CD14-positive monocyte (primary cell): ENCODE measurements around the gene GSTA2. TPM values are rescaled to one million over a fixed set of nuclear protein-coding genes. Genes with fewer than 3 reads are reported as not detected.
"Not testable (repeated sequence)": the region's sequence is repeated elsewhere in the genome, so short reads cannot be mapped to it uniquely, and the experiment has no call there.

Experiments
- DNase-seq, 3 donors: peaks; one replicate each; pipeline ENCODE4 v3.0.0-alpha.2; 2011 to 2022
- H2AFZ ChIP-seq: 2 replicates; pipeline ENCODE4 v1.6.0; 2012; ENCODE audit warnings: mild to moderate bottlenecking, low read depth, low read length, inconsistent platforms; ENCODE audit not compliant: insufficient read depth, poor library complexity, severe bottlenecking
- H3K27ac ChIP-seq, 2 donors: 1 replicate in 1 of 2; 2 replicates in 1 of 2; pipeline ENCODE4 v1.5.1; 2012 to 2013; ENCODE audit warnings: low read length in 2 of 2, control low read depth in 1 of 2, inconsistent platforms in 1 of 2, low read depth in 1 of 2, mild to moderate bottlenecking in 1 of 2
- H3K27me3 ChIP-seq, 2 donors: one replicate each; pipeline versions ENCODE4 v1.6.0 to v1.6.1; 2011 to 2013; ENCODE audit warnings: low read length in 2 of 2; ENCODE audit not compliant: control insufficient read depth in 2 of 2, insufficient read depth in 2 of 2
- H3K36me3 ChIP-seq, 2 donors: replicated peaks in 1 of 2; 1 replicate in 1 of 2; 2 replicates in 1 of 2; pipeline versions ENCODE4 v1.5.1 to v1.6.1; 2012 to 2013; ENCODE audit warnings: low read length in 2 of 2, control low read depth in 1 of 2, inconsistent platforms in 1 of 2, mild to moderate bottlenecking in 1 of 2; ENCODE audit not compliant: insufficient read depth in 2 of 2, control insufficient read depth in 1 of 2
- H3K4me1 ChIP-seq, 2 donors: 1 replicate in 1 of 2; 2 replicates in 1 of 2; pipeline versions ENCODE4 v1.5.1 to v1.6.1; 2012 to 2013; ENCODE audit warnings: low read length in 2 of 2, control low read depth in 1 of 2, inconsistent platforms in 1 of 2, mild to moderate bottlenecking in 1 of 2, moderate library complexity in 1 of 2; ENCODE audit not compliant: insufficient read depth in 2 of 2, control insufficient read depth in 1 of 2
- H3K4me2 ChIP-seq: replicated peaks from 2 replicates; pipeline ENCODE3; 2012; ENCODE audit warnings: low read length, moderate library complexity, mild to moderate bottlenecking; ENCODE audit not compliant: poor library complexity, severe bottlenecking; ENCODE audit errors: extremely low read depth
- H3K4me3 ChIP-seq, 3 experiments: fragments of 200-600 bp in 1 of 3; sonication (generic) in 1 of 3; replicated peaks in 1 of 3; 1 replicate in 2 of 3; 2 replicates in 1 of 3; pipeline ENCODE4 v1.5.1; 2011 to 2013; ENCODE audit warnings: low read length in 3 of 3, mild to moderate bottlenecking in 3 of 3, control low read depth in 2 of 3, low read depth in 2 of 3, inconsistent platforms in 1 of 3, moderate library complexity in 1 of 3
- H3K79me2 ChIP-seq: 2 replicates; pipeline ENCODE4 v1.6.0; 2012; ENCODE audit warnings: mild to moderate bottlenecking, control low read depth, inconsistent platforms, low read length, moderate library complexity; ENCODE audit not compliant: insufficient read depth
- H3K9ac ChIP-seq: 2 replicates; pipeline ENCODE4 v1.6.0; 2017; ENCODE audit warnings: low read length, mild to moderate bottlenecking; ENCODE audit not compliant: insufficient read depth, poor library complexity, severe bottlenecking
- H3K9me3 ChIP-seq, 2 donors: replicated peaks in 1 of 2; 1 replicate in 1 of 2; 2 replicates in 1 of 2; pipeline versions ENCODE4 v1.5.1 to v1.6.1; 2012 to 2013; ENCODE audit warnings: low read length in 2 of 2, control low read depth in 1 of 2; ENCODE audit not compliant: control insufficient read depth in 1 of 2, insufficient read depth in 1 of 2
- H4K20me1 ChIP-seq: 2 replicates; pipeline ENCODE4 v1.6.0; 2012; ENCODE audit warnings: mild to moderate bottlenecking, low read length, control low read depth, moderate library complexity; ENCODE audit not compliant: insufficient read depth
- H3K27ac Mint-ChIP-seq, 7 donors: one replicate each; pipeline ENCODE4 v1.8.0; 2020; ENCODE audit warnings: mild to moderate bottlenecking in 7 of 7, mixed read lengths in 7 of 7, moderate library complexity in 6 of 7, inconsistent platforms in 2 of 7
- H3K27me3 Mint-ChIP-seq, 3 donors: one replicate each; pipeline ENCODE4 v1.8.0; 2021 to 2022; ENCODE audit warnings: low read depth in 3 of 3, mild to moderate bottlenecking in 3 of 3, mixed read lengths in 3 of 3, moderate library complexity in 3 of 3, inconsistent platforms in 1 of 3
- H3K36me3 Mint-ChIP-seq, 2 donors: one replicate each; pipeline ENCODE4 v1.8.0; 2020; ENCODE audit warnings: mixed read lengths in 2 of 2, inconsistent platforms in 1 of 2, mild to moderate bottlenecking in 1 of 2
- H3K4me1 Mint-ChIP-seq: one replicate; pipeline ENCODE4 v1.8.0; 2020; ENCODE audit warnings: mild to moderate bottlenecking, mixed read lengths
- H3K4me3 Mint-ChIP-seq, 2 donors: one replicate each; pipeline ENCODE4 v1.8.0; 2020; ENCODE audit warnings: mild to moderate bottlenecking in 2 of 2, mixed read lengths in 2 of 2, moderate library complexity in 1 of 2
- H3K9me3 Mint-ChIP-seq, 7 donors: one replicate each; pipeline ENCODE4 v1.8.0; 2020 to 2022; ENCODE audit warnings: mixed read lengths in 7 of 7, mild to moderate bottlenecking in 6 of 7, moderate library complexity in 6 of 7, inconsistent platforms in 2 of 7
- WGBS: methylation state at CpG from one replicate; pipeline ENCODE4 v1.1.5; 2013; ENCODE audit warnings: missing lambda C conversion rate; ENCODE audit not compliant: insufficient coverage; 5-methylcytosine and 5-hydroxymethylcytosine counted together
- intact Hi-C, 2 donors: fragments of 100-400 bp; cut with micrococcal nuclease; formaldehyde crosslinking; loops; one replicate each; pipeline versions ENCODE4 v1.15.0 to v1.15.1; 2023
- polyA plus RNA-seq, 3 donors: library from polyadenylated mRNA; depleted of rRNA in 1 of 3; unstranded in 2 of 3; stranded (reverse) in 1 of 3; fragments of 300-500 nt in 2 of 3; fragments of >200 nt in 1 of 3; fragmentation: Illumina TruSeq in 2 of 3; gene quantifications; 1 replicate in 2 of 3; 2 replicates in 1 of 3; pipeline ENCODE4 v1.2.3, GENCODE V29; 2012 to 2021
- TF ChIP-seq, protein P1 (sequence below): fragments of 200-600 bp; IDR thresholded peaks from one replicate; pipeline ENCODE4 v1.8.0; 2022; ENCODE audit warnings: antibody characterized with exemption, mild to moderate bottlenecking

GSTA2 gene
- polyA plus RNA-seq, 3 donors = not detected

DNA sequence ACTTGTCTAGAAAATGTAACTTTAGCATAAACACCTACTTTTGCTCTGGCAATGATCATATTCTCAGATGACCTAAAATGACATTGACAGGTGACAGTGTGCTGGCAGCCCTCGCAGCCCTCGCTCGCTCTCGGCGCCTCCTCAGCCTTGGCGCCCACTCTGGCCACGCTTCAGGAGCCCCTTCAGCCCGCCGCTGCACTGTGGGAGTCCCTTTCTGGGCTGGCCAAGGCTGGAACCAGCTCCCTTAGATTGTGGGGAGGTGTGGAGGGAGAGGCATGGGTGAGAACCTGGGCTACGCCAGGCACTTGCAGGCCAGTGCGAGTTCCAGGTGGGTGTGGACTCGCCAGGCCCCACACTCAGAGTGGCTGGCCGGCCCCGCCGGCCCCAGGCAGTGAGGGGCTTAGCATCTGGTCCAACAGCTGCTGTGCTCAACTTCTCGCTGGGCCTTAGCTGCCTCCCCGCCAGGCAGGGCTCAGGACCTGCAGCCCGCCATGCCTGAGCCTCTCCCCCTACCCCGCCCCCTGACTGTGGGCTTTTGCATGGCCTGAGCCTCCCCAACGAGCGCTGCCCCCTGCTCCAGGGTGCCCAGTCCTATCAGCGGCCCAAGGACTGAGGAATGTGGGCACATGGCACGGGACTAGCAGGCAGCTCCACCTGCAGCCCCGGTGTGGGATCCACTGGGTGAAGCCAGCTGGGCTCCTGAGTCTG, 23.1 kb upstream of the GSTA2 start:
- DNase-seq = no peak
- no peaks in the 10 kb centered on the region for H3K27me3 ChIP-seq
- H3K36me3 Mint-ChIP-seq = no peaks in the 10 kb centered on the region
- no peak overlapping the region for H3K9ac ChIP-seq
- H3K9me3 ChIP-seq = peaks cover 0 to 2% of the 10 kb centered on the region in 2 donors
- H3K4me3 Mint-ChIP-seq = no peak overlapping the region
- H3K4me1 Mint-ChIP-seq = no peaks in the 10 kb centered on the region
- 96% methylated on average over 24 of the region's 24 CpGs for WGBS
- no peaks in the 10 kb centered on the region for H4K20me1 ChIP-seq
- H3K4me2 ChIP-seq = no peak overlapping the region
- H3K36me3 ChIP-seq = no peaks in the 10 kb centered on the region
- H3K9me3 Mint-ChIP-seq = peaks cover 4 to 18% (median 13%) of the 10 kb centered on the region in 7 donors
- no peak overlapping the region for H3K27ac ChIP-seq
- no peaks in the 10 kb centered on the region for H3K79me2 ChIP-seq
- peaks cover 0 to 2% (median 0%) of the 10 kb centered on the region in 3 donors for H3K27me3 Mint-ChIP-seq
- no peaks in the 10 kb centered on the region for H3K4me1 ChIP-seq
- TF ChIP-seq, protein P1, sequence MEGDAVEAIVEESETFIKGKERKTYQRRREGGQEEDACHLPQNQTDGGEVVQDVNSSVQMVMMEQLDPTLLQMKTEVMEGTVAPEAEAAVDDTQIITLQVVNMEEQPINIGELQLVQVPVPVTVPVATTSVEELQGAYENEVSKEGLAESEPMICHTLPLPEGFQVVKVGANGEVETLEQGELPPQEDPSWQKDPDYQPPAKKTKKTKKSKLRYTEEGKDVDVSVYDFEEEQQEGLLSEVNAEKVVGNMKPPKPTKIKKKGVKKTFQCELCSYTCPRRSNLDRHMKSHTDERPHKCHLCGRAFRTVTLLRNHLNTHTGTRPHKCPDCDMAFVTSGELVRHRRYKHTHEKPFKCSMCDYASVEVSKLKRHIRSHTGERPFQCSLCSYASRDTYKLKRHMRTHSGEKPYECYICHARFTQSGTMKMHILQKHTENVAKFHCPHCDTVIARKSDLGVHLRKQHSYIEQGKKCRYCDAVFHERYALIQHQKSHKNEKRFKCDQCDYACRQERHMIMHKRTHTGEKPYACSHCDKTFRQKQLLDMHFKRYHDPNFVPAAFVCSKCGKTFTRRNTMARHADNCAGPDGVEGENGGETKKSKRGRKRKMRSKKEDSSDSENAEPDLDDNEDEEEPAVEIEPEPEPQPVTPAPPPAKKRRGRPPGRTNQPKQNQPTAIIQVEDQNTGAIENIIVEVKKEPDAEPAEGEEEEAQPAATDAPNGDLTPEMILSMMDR = no peak
- no peak overlapping the region for H2AFZ ChIP-seq
- H3K27ac Mint-ChIP-seq = no peak overlapping the region
- H3K4me3 ChIP-seq = no peak overlapping the region
- intact Hi-C loops = no loop called here

DNA sequence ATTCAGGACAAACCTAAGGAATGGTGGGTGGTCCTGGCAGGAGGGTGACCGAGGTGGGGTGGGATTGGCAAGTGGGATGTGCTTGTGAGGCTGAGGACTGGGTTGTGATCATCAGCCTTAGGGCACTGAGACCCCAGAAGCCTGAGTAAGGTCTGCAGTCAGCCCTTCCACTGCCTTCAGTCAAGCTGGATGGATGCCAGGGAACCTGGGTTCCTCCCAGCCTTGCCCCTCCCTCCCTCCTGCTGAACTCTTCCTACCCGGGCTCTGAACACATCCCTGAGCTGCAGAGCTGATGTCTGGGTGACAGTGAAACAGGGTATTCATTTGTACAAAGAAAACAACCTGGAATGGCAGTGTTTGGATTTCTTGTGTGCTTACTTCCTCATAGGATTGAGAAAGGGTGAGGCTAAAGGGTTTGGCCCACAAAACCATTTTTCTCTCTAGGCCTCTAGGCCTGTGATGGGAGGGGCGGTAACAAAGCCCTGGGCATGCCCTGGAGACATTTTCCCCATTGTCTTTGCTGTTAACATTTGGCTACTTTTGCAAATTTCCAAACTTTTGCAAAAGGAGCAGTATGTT, 19.5 kb upstream of the GSTA2 start:
- H3K27me3 Mint-ChIP-seq, DNase-seq, H3K4me1 Mint-ChIP-seq, H3K27ac Mint-ChIP-seq, H3K36me3 ChIP-seq, H3K4me3 ChIP-seq, H3K36me3 Mint-ChIP-seq, H3K79me2 ChIP-seq, H2AFZ ChIP-seq, H3K4me2 ChIP-seq, H3K27me3 ChIP-seq, H3K4me1 ChIP-seq, intact Hi-C loops, H3K9ac ChIP-seq, H3K9me3 ChIP-seq, H3K4me3 Mint-ChIP-seq, H3K27ac ChIP-seq, H4K20me1 ChIP-seq: not testable (repeated sequence)
- peaks cover 6 to 14% (median 13%) of the 10 kb centered on the region in 7 donors for H3K9me3 Mint-ChIP-seq
- no CpG with 5 or more reads among the region's 3 CpGs for WGBS

DNA sequence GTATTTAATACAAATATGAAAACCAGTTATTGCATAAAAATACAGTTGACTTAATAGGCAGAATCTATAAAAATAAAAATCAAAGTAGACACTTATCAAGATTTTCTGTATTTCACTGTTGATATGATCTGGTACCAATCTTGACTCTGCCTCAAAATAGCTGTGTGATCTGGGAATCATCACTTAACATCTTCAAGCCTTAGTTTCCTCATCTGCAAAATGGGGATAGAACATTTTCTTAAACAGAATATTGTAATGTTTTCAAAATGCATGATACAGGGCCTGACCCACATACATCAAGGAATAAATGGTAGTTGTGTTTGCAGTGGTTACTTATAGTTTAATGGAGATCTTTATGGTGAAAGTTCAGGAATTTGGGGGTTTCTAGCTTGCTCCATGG, 18.9 kb upstream of the GSTA2 start:
- intact Hi-C loops, H3K4me1 ChIP-seq, H3K4me3 ChIP-seq, H3K9me3 ChIP-seq, H3K4me2 ChIP-seq, H3K36me3 Mint-ChIP-seq, H3K9ac ChIP-seq, H3K27ac ChIP-seq, H4K20me1 ChIP-seq, H3K36me3 ChIP-seq, H3K27me3 ChIP-seq, H3K27me3 Mint-ChIP-seq, H3K4me1 Mint-ChIP-seq, H3K4me3 Mint-ChIP-seq, DNase-seq, H2AFZ ChIP-seq, H3K79me2 ChIP-seq: not testable (repeated sequence)
- peak overlapping the region in 1 of 7 donors; percentile 4 for H3K27ac Mint-ChIP-seq
- peaks cover 4 to 13% (median 9%) of the 10 kb centered on the region in 7 donors for H3K9me3 Mint-ChIP-seq
